Thyroid gland (tissue), 4 donors: Measurements from ENCODE around the gene DCPS. TPM values are rescaled to one million over a fixed set of nuclear protein-coding genes. Genes with fewer than 3 reads are reported as not detected.
"Not testable (repeated sequence)": the region's sequence is repeated elsewhere in the genome, so short reads cannot be mapped to it uniquely, and the experiment has no call there.

Experiments
- DNase-seq, 2 donors: peaks; one replicate each; pipeline ENCODE4 v3.0.0-alpha.2; 2019
- H3K27ac ChIP-seq, 3 donors: fragments of 200-600 bp; sonication (generic); 1 replicate in 2 of 3; 2 replicates in 1 of 3; pipeline ENCODE4 v1.5.1; 2016 to 2019; ENCODE audit warnings: mild to moderate bottlenecking in 1 of 3, moderate library complexity in 1 of 3
- H3K27me3 ChIP-seq: fragments of 200-600 bp; sonication (generic); one replicate; pipeline ENCODE4 v1.5.1; 2019
- H3K36me3 ChIP-seq, 2 donors: fragments of 200-600 bp; sonication (generic); one replicate each; pipeline ENCODE4 v1.5.1; 2016 to 2019
- H3K4me1 ChIP-seq, 2 donors: fragments of 200-600 bp; sonication (generic); one replicate each; pipeline ENCODE4 v1.5.1; 2017 to 2019
- H3K4me3 ChIP-seq, 3 donors: fragments of 200-600 bp; sonication (generic); replicated peaks in 1 of 3; 1 replicate in 2 of 3; 2 replicates in 1 of 3; pipeline ENCODE4 v1.5.1; 2016; ENCODE audit warnings: mild to moderate bottlenecking in 1 of 3
- H3K9me3 ChIP-seq: fragments of 200-600 bp; sonication (generic); one replicate; pipeline ENCODE4 v1.5.1; 2017
- CTCF ChIP-seq, 6 experiments: fragments of 200-600 bp in 3 of 6; fragments of 450-650 bp in 3 of 6; sonication (generic) in 3 of 6; IDR thresholded peaks; one replicate each; pipeline ENCODE4 v1.5.1; 2016 to 2019; ENCODE audit warnings: antibody characterized with exemption in 6 of 6, mild to moderate bottlenecking in 2 of 6, inconsistent platforms in 1 of 6, moderate library complexity in 1 of 6
- POLR2A ChIP-seq, 2 donors: fragments of 450-650 bp; IDR thresholded peaks; one replicate each; pipeline ENCODE4 v1.6.1; 2017; ENCODE audit warnings: antibody characterized with exemption in 2 of 2, mild to moderate bottlenecking in 2 of 2, moderate library complexity in 1 of 2
- WGBS, 2 donors: methylation state at CpG; one replicate each; pipeline ENCODE4 v1.1.5; 2017; 5-methylcytosine and 5-hydroxymethylcytosine counted together
- intact Hi-C: fragments of 100-400 bp; cut with DNase I; formaldehyde crosslinking; loops from one replicate; pipeline ENCODE4 v1.15.1; 2023
- small RNA-seq: library from RNA; depleted of rRNA; stranded (forward); fragments of <200 nt; gene quantifications from one replicate; pipeline ENCODE3, GENCODE V24; 2016
- total RNA-seq, 4 donors: library from RNA; depleted of rRNA; stranded (reverse); fragments of >200 nt; gene quantifications; one replicate each; pipeline ENCODE4 v1.2.3, GENCODE V29; 2016

DCPS gene
- total RNA-seq, 4 donors from 2014 or later: 6.1 to 18.9 (median 13.9) TPM

GRCh38 chr11:126391970-126392632, 88.2 kb downstream of the DCPS start:
- peak overlapping the region; percentile 6 to 63 (median 41) for H3K27ac ChIP-seq
- no peaks in the 10 kb centered on the region for H3K27me3 ChIP-seq
- H3K9me3 ChIP-seq: no peaks in the 10 kb centered on the region
- peak; percentile 79 to 80 for DNase-seq
- intact Hi-C loops: no loop called here
- TF ChIP-seq POLR2A (IDR thresholded peaks at IDR 0.05): no peak
- TF ChIP-seq CTCF (IDR thresholded peaks at IDR 0.05): no peak
- H3K36me3 ChIP-seq: no peaks in the 10 kb centered on the region
- no peak overlapping the region for H3K4me3 ChIP-seq
- WGBS, 2 donors: 33 to 36% methylated on average over 7 to 8 of the region's 8 CpGs
- H3K4me1 ChIP-seq: peaks cover 7 to 41% of the 10 kb centered on the region in 2 donors

GRCh38 chr11:126392633-126393013, 88.8 kb downstream of the DCPS start:
- WGBS, 2 donors: 41 to 49% methylated on average over 4 of the region's 4 CpGs
- H3K36me3 ChIP-seq: no peaks in the 10 kb centered on the region
- intact Hi-C loops: no loop called here
- H3K4me1 ChIP-seq: peaks cover 7 to 41% of the 10 kb centered on the region in 2 donors
- TF ChIP-seq POLR2A (IDR thresholded peaks at IDR 0.05): no peak
- TF ChIP-seq CTCF (IDR thresholded peaks at IDR 0.05): no peak
- peak overlapping the region in 2 of 3 donors; percentile 6 to 63 for H3K27ac ChIP-seq
- no peaks in the 10 kb centered on the region for H3K9me3 ChIP-seq
- no peaks in the 10 kb centered on the region for H3K27me3 ChIP-seq
- DNase-seq: no peak
- no peak overlapping the region for H3K4me3 ChIP-seq

- peak overlapping the region in 1 of 3 donors; percentile 63 for H3K27ac ChIP-seq
- peaks cover 7 to 41% of the 10 kb centered on the region in 2 donors for H3K4me1 ChIP-seq
- H3K9me3 ChIP-seq: no peaks in the 10 kb centered on the region
- H3K4me3 ChIP-seq: no peak overlapping the region
- no peaks in the 10 kb centered on the region for H3K27me3 ChIP-seq
- intact Hi-C loops: no loop called here
- DNase-seq: no peak
- no peak for TF ChIP-seq CTCF (IDR thresholded peaks at IDR 0.05)
- TF ChIP-seq POLR2A (IDR thresholded peaks at IDR 0.05): no peak
- no peaks in the 10 kb centered on the region for H3K36me3 ChIP-seq
- 86 to 89% methylated on average over 4 to 5 of the region's 5 CpGs for WGBS, 2 donors
These were observed 89.3 kb downstream of the DCPS start for GRCh38 chr11:126393143-126393542.

- no peak for DNase-seq
- H3K27ac ChIP-seq: peak overlapping the region; percentile 37 to 82 (median 70)
- intact Hi-C loops: no loop called here
These were observed 90.2 kb downstream of the DCPS start for GRCh38 chr11:126394036-126394435.

GRCh38 chr11:126394634-126395072, 90.8 kb downstream of the DCPS start:
- H3K9me3 ChIP-seq, intact Hi-C loops, H3K4me3 ChIP-seq, H3K36me3 ChIP-seq, H3K27me3 ChIP-seq: not testable (repeated sequence)
- DNase-seq: peak; percentile 58 to 63
- peaks cover 7 to 41% of the 10 kb centered on the region in 2 donors for H3K4me1 ChIP-seq
- WGBS, 2 donors: 20 to 22% methylated on average over 4 to 5 of the region's 7 CpGs
- H3K27ac ChIP-seq: peak overlapping the region; percentile 37 to 82 (median 70)

More at GRCh38 chr11:126394036-126394435, 90.2 kb downstream of the DCPS start:
- Histone ChIP-seq H3K4me3 (no peak overlapping the region), H3K36me3 (no peaks in the 10 kb centered on the region), H3K4me1 (peaks cover 7 to 41% of the 10 kb centered on the region in 2 donors), H3K27me3 (no peaks in the 10 kb centered on the region), H3K9me3 (no peaks in the 10 kb centered on the region)
- TF ChIP-seq CTCF (IDR thresholded peaks at IDR 0.05): no peak
- TF ChIP-seq POLR2A (IDR thresholded peaks at IDR 0.05): no peak
- 81 to 95% methylated on average over 3 of the region's 3 CpGs for WGBS, 2 donors

Small RNAs within 50 kb of the gene (small RNA-seq; reads per million reads assigned to genes)
- not detected for gene AP001318.3

Other genes with a start within 250 kb of the DCPS start
- gene CDON, start 241.2 kb upstream of the DCPS start, total RNA-seq: 100 to 1,000 TPM in 2 of 4 donors, 10 to 100 TPM in 2; 75.8 to 168 (median 108) TPM
- gene RPUSD4, start 92.4 kb upstream of the DCPS start, total RNA-seq: 10 to 100 TPM; 10.5 to 17.6 (median 14.6) TPM
- 10 to 100 TPM; 21.7 to 25.0 (median 23.3) TPM for gene FAM118B, start 92.3 kb upstream of the DCPS start, total RNA-seq
- gene SRPRA, start 35.2 kb upstream of the DCPS start, total RNA-seq: 100 to 1,000 TPM in 3 of 4 donors, 10 to 100 TPM in 1; 95.3 to 153 (median 125) TPM
- 10 to 100 TPM; 13.3 to 25.8 (median 20.2) TPM for gene FOXRED1, start 34.9 kb upstream of the DCPS start, total RNA-seq
- gene TIRAP, start 21.0 kb upstream of the DCPS start, total RNA-seq: 10 to 100 TPM in 2 of 4 donors, 1 to 10 TPM in 2; 9.2 to 13.1 (median 10.1) TPM
- gene ST3GAL4, start 51.6 kb downstream of the DCPS start, total RNA-seq: 10 to 100 TPM in 3 of 4 donors, 1 to 10 TPM in 1; 5.3 to 33.9 (median 26.4) TPM